DMS53 (cell line): ENCODE data around the gene ZSCAN10.
"Not testable (repeated sequence)": the region's sequence is repeated elsewhere in the genome, so short reads cannot be mapped to it uniquely, and the experiment has no call there.

ENCODE experiments used
- DNase-seq: peaks from one replicate; lab custom pipeline; 2025; lab: John Stamatoyannopoulos, UW

ZSCAN10 gene

DNA sequence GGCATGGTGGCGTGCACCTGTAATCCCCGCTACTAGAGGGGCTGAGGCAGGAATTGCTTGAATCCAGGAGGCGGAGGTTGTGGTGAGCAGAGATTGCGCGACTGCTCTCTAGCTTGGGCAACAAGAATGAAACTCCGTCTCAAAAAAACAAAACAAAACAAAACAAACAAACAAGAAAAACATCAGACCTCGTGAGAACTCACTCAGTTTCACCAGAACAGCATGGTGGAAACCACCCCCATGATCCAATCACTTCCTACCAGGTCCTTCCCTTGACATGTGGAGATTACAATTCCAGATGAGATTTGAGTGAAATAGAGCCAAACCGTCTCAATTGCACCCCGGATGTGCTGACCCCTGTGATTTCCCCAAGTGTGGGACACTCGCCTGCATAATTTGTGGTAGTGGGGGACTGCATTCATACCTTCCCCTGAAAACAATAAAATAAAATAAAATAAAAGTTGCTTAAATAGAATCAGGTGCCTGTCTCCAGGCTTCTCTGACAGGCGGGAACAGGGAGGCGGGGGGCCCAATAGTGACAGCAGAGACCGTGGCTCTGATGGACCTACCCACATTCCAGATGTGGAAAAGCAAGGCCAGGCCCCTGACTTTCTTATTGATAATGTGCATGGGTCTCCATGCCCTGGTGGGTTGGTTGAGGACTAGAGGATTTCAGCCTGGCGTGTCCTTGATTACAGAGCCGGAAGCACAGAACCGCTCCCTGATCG, 13.1 kb downstream of the ZSCAN10 start:
- DNase-seq = no peak

DNA sequence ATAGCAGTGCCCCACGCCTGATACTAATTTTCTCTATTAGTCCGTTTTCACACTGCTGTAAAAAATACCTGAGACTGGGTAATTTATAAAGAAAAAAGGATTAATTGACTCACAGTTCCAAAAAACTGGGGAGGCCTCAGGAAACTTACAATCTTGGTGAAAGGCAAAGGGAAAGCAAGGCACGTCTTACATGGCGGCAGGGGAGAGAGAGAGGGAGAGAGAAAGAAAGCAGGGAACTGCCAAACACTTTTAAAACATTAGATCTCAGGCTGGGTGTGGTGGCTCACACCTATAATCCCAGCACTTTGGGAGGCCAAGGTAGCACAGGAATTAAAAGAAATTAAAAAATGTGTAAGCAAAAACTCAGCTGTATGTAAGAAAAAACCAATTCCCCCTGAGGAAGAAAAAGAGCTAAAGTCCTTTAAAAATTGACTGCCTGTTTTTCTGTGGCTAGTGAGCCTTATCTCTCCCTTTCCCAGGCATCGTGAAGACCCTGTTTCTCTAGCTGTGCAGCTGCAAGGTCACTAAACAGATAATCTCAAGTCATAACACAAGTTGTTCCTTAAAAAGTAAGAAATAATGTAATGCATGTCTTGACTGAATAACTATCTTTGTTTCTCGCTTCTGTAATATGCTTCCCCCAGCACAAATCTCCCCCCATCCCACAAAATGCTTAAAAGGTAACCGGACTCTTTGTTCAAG, 14.0 kb downstream of the ZSCAN10 start:
- no peak for DNase-seq

DNA sequence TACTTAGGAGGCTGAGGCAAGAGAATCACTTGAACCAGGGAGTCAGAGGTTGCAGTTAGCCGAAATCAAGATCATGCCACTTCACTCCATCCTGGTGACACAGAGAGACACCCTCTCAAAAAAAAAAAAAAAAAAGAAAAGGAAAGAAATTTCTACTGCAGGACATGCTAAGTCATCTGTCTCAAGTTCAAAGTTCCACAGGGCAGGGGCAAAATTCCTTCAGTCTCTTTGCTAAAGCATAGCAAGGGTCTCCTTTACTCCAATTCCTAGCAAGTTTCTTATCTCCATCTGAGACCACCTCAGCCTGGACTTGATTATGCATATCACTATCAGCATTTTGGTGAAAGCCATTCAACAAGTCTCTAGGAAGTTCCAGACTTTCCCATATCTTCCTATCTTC, 14.6 kb downstream of the ZSCAN10 start:
- DNase-seq = no peak

DNA sequence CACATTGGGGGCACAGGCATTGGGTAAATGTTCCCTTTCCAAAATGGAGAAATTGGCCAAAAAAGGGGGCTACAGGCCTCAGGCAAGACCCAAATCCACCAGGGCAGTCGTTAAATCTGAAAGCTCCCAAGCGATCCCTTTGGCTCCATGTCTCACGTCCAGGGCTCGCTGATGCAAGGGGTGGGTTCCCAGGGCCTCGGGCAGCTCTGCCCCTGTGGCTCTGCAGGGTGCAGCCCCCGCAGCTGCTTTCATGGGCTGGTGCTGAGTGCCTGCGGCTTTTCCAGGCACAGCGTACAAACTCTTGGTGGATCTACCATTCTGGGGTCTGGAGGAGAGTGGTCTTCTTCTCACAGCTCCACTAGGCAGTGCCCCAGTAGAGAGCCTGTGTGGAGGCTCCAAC, 15.7 kb downstream of the ZSCAN10 start:
- not testable (repeated sequence) for DNase-seq

DNA sequence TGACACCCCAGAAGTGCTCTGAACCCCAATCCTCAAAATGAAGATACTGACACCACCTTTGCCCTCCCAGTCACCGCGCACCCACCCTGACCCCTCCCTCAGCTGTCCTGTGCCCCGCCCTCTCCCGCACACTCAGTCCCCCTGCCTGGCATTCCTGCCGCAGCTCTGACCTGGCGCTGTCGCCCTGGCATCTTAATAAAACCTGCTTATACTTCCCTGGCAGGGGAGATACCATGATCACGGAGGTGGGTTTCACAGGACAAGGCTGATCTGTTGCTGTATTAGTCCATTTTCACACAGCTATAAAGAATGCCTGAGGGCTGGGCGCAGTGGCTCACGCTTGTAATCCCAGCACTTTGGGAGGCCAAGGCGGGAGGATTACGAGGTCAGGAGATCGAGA, 17.1 kb downstream of the ZSCAN10 start:
- not testable (repeated sequence) for DNase-seq

DNA sequence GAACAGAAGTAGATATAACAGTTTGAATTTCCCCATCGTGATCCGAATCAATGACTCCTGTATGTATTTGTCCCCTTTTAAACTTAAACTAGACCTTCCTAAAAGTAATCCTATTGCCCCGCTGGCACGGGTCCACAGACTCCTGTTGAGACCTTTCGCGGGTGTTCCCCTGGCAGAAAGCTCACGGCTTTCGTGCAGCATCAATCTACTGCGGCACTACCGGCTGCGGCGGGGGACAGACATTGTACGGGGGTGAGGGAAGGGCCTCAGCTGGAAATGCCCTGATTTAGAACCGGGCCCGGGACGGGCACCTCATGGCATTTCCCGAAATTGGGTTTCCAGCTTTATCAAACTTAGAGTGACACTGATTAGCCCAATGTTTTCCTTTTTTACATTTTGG, 19.1 kb downstream of the ZSCAN10 start:
- DNase-seq = no peak

DNA sequence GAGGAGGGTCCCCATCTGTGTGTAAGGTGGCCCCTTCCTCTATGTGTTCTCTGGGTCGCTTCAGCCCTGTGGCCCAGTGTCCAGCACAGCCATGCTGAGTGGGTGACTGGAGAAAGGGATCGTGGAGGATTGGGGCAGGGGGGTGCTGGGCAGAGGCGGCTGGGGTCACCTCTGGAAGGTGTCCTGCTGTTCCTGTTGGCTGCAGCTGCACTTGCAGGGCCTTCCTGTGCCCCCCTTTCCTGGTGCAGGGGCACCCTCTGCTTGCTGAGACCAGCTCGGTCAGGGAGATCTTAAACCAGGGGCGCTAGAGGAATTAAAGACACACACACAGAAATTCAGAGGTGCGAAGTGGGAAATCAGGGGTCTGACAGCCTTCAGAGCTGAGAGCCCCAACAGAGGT, 22.5 kb downstream of the ZSCAN10 start:
- no peak for DNase-seq

DNA sequence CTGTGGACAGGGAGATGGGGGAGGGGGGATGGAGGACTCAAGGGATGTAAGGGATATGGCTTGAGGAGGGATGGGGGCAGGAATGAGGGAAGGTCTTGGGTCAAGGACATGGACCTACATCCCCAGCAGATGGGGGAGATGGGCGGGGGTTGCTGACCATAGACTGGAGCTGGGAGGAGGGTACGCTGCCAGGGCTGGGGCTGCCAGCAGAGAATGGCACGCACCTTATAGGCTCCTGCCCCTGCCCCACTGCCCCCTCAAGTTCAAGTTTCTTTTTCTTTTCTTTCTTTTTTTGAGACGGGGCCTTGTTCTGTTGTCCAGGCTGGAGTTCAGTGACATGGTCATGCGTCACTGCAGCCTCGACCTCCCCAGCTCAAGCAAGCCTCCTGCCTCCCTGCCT, 23.1 kb downstream of the ZSCAN10 start:
- not testable (repeated sequence) for DNase-seq

DNA sequence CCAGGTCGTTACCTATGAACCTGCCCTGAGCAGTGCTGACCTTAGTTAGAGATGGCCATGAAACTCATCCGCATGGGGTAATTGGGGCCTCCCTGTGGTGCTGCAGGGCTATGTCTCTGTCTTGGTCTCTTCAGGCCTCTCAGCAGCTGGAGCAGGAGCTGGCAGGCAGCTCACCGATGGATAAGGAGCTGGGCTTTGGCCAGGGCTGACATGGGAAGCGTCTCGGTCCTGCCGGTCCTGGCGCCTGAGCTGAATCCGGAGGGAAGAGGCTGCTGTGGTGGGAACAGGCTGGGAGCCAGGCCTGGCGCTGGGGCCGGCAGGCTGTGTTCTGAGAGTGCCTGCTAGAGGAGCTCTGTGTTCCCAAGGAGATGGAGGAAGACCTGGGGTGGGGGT, 23.6 kb downstream of the ZSCAN10 start:
- no peak for DNase-seq

DNA sequence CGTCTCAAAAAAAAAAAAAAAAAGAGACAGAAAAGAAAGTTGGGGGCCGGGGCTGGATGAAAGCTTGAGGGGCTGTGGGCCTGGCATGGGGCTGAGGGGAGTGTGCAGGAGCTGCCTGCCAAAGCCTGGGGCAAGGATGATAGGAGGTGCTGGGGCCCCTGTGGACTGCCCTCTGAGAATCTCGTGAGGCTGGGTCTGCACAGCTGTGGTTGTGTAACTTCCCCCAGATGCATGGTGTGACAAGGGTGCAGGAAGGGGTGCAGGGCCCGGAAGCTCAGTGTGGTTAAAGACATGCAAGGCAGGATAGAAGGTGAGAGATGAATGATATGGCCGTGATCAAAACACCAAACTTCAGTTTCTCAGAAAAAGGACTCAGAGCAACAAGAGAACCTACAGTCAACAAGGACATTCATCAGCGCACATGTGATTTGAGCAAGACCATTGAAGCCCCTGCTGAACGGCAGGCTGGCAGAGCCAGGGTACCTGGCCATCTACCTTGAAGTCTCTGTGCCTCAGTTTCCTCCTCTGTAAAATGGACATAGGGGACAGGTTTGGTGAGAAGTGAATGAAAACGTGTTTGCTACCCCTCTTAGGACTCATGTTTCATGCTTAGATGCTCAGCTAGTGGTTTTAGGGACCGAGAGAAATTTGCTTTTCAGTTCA, 24.1 kb downstream of the ZSCAN10 start:
- no peak for DNase-seq

DNA sequence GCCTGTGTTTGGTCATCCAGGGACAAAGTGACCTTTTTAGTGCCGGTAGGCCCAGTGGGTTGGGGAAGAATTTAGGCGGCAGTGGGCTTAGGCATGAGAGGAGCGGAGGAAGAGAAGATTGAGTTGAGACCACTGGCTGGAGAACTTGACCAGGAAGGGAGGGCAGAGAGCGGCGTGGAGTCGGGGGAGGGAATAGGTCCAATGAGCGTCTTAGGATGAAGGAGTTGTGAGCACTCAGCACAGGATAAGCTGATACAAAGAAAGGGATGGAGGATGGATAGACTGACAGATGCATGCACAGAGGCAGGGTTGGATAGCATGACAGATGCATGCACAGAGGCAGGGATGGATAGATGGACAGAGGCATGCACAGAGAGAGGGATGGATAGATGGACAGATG, 25.6 kb downstream of the ZSCAN10 start:
- DNase-seq = no peak

DNA sequence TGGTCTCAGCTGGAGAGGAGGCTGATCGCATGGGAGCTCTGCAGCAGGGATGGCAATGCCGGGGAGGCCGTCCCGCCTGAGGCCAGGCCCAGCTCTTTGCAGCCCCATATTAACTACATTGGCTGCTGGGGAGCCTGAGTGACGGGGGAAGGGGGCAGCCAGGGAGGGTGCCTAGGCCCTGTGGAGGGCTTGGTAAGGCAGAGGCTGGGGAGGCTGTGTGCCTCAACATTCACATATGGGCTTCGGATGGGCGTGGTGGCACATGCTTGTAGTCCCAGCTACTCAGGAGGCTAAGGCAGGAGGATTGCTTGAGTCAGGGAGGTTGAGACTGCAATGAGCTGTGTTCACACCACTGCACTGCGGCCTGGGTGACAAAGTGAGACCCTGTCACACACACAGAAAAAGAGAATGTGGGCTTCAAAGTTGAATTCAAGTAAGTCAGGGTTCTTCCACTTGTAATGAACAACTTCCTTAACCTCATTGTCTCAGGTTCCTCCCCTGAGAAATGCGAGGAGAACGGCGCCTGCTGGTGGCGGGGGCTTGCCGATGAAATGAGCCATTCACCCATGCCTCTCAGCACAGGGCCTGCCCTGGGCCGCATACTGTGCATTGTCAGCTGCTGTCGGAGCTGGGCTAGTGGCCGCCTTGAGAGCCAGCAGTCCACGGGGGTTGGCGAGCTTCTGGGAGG, 26.4 kb downstream of the ZSCAN10 start:
- DNase-seq = not testable (repeated sequence)

DNA sequence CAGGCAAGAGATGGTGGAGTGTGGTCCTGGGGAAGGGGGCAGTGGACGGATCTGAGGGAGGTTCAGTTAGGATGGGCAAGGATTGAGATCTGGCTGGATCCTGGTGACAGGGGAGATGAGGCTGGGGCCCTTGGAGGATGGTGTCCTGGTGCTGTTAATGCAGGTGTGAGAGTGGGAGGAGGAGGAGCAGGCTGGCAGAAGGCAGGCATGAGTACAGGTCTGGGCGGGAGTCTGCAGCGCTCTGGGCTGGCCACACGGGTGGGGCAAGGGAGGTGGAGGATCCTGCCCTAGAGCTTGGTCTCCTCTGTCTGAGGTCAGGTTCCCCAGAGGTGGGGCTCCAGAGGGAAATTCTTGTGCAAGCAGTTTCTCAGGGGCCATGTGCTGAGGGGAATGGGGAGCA, 26.9 kb downstream of the ZSCAN10 start:
- not testable (repeated sequence) for DNase-seq

DNA sequence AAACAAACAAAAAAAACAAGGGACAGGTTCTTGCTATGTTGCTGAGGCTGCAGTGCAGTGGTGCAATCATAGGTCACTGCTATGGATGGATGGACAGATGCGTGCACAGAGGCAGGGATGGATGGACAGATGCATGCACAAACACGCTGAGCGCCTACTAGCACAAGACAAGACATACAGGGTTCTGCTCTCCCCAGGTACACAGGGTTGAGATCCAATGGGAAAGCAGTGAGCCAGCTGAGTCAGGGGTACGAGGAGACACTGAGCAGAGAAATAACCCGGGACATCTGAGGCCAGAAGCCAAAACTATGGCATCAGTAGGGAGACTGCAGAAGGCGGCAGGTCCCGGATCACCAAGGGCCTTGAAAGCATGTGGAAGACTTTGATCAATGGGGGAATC, 27.4 kb downstream of the ZSCAN10 start:
- no peak for DNase-seq

DNA sequence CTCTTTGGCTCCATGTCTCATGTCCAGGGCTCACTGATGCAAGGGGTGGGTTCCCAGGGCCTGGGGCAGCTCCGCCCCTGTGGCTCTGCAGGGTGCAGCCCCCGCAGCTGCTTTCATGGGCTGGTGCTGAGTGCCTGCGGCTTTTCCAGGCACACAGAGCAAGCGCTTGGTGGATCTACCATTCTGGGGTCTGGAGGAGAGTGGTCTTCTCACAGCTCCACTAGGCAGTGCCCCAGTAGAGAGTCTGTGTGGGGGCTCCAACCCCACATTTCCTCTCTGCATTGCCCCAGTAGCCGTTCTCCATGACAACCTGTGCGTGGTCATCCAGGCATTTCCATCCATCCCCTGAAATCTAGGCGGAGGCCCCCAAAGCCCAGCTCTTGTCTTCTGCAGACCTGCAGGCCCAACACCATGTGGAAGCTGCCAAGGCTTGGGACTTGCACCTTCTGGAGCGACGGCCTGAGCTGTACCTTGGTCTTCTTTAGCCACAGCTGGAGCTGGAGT, 28.4 kb downstream of the ZSCAN10 start:
- no peak for DNase-seq

DNA sequence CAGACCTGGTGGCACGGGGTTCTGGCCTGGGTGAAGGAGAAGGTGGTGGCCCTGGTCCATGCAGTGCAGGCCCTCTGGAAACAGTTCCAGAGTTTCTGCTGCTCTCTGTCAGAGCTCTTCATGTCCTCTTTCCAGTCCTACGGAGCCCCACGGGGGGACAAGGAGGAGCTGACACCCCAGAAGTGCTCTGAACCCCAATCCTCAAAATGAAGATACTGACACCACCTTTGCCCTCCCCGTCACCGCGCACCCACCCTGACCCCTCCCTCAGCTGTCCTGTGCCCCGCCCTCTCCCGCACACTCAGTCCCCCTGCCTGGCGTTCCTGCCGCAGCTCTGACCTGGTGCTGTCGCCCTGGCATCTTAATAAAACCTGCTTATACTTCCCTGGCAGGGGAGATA, 29.9 kb downstream of the ZSCAN10 start:
- DNase-seq = not testable (repeated sequence)

DNA sequence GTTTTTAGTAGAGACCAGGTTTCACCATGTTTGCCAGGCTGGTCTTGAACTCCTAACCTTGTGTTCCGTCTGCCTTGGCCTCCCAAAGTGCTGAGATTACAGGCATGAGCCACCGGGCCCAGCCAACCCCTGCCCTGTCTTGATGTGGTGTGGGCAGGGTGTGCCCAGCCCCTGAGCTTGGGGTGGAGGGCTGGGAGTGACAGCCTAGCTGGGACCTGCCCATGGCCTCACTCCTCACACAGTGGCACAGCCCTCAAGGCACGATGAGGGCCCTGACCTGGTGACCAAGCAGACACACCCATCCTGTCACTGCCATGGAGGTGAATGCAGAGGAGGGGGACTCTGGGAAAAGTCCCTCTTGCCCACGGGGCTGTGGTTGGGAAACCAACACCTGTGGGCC, 30.6 kb downstream of the ZSCAN10 start:
- DNase-seq = no peak

DNA sequence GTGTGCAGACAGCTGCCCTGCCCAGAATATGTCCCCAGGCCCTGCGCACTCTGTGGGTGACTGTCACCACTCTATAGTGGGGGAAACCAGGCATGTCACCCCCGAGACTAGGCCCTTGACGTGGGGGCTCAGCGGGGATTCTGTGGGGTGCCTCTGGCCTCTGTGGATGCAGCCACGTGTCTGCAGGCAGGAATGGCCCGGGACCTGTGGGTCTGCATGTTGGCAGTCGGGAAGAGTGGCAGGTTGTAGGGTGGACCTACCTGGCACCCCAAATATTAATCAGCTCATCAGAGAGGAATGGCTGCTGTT, 32.7 kb downstream of the ZSCAN10 start:
- DNase-seq = no peak

DNA sequence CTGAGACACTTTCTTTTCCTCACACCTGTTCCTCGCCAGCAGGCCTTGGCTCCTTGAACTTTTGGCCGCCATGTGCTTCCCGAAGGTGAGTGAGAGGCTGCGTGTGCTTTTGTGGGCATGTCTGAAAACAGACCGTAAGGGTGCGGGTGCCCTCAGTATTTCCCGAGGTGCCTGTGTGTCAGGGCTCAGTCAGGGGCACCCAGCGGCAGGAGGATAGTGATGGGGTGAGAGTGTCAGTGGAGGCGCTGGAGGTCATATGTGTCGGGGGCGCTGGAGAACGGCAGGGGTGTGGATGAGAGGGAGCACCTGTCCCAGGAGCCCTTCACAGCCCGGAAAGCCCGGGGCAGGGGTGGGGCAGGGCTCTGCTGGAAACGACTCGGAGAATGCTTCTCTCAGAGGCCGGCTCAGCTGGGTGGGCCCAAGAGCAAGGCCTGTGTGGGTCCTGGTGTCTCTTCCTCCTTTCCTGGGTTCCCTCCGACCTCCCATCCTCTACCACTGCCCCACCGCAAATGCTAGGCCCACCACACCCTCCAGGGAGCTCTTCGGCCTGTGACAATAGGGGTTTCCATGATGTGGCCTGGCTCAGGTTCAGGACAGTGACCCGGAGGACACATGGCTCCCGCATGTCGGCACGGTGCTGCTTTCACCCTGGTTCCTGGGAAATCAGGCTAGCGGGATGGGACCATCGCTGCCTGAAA, 33.2 kb downstream of the ZSCAN10 start:
- DNase-seq = no peak

DNA sequence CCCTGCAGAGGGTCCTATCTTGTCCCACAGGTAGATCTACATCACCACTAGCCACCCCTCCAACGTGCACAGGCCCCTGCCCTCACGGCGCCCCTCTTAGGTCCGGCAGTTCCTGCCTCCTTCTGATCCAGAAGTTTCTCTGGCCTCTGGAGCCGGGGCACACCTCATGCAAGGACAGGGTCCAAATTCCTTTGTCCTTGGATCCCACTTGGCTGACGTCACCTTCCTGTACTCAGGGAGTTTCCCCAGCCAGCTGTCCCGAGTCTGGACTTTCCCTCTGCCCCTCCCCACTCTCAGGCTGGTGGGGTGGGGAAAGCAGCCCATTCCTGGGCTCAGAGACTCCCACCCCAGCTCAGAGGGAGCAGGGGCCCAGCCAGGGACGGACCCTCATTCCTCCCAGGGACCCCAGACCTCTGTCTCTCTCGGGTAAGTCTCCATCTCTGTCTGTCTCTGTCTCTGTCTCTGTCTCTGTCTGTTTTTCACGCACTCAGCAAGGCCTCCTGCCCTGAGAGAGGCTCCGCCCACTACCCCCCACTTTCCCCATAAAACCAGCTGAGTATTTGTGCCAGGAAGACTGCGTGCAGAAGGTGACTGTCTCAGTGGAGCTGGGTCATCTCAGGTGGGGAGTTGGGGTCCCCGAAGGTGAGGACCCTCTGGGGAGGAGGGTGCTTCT, 33.9 kb downstream of the ZSCAN10 start, which contains the start of gene IL32:
Gene IL32, plus strand, starts transcription at position 572 of the 673 bp plus-strand sequence. CDS start 172 bp downstream, outside the sequence.
- DNase-seq = peak; percentile 54
